ENCODE results near the gene SLC30A4. TPM values are rescaled to one million over a fixed set of nuclear protein-coding genes. Genes with fewer than 3 reads are reported as not detected.

Gene SLC30A4
- total RNA-seq, 1 donor from 2014 or later: 3.9 TPM

DNA sequence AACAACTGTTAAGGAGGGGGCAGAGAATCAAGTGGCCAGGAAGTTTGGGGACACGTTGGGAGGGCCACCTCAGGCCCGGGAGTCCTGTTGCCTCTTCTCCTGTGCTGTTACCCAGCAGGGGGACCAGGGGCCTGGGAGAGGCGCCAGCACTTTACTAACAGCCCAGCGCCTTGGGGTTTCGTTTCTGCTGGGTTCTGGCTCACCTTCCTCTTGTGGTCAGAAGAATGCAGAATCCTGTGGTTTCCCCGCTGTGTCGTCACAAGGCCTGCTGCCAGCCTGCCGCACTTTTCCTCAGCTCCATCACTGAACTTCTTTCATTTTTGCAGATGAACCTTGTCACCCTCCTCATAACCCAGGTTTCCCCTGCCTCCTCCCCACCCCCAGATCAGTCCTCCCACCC, 67.7 kb downstream of the SLC30A4 start:
- H3K27ac Mint-ChIP-seq: peak overlapping the region; percentile 72
- intact Hi-C loops (cut with micrococcal nuclease): loop anchor here (5.0 to 10.0 kb wide), 3 partner anchors 33 to 430 kb away; partner anchors contain the start of gene SORD
- H3K4me3 Mint-ChIP-seq: peak overlapping the region; percentile 58
- H3K27me3 Mint-ChIP-seq: no peaks in the 10 kb centered on the region
- no peaks in the 10 kb centered on the region for H3K9me3 Mint-ChIP-seq
- H3K4me1 Mint-ChIP-seq: peaks cover 44% of the 10 kb centered on the region
- POLR2A ChIA-PET: interaction anchor here (1.0 to 1.3 kb wide), 4 partner anchors 52 to 159 kb away, joined by 3 to 10 read pairs (median 4); partner anchors contain the start of gene BLOC1S6
- ATAC-seq (ENCODE audit: low read depth) (peak; percentile 54), DNase-seq (peak; percentile 32)
- CTCF ChIA-PET: interaction anchor here (1.4 to 6.3 kb wide), 3 partner anchors 25 to 292 kb away, joined by 5 to 79 read pairs (median 8); no protein-coding TSS in a partner anchor
- no peaks in the 10 kb centered on the region for H3K36me3 Mint-ChIP-seq (ENCODE audit: low read depth)
- TF ChIP-seq, protein P1, sequence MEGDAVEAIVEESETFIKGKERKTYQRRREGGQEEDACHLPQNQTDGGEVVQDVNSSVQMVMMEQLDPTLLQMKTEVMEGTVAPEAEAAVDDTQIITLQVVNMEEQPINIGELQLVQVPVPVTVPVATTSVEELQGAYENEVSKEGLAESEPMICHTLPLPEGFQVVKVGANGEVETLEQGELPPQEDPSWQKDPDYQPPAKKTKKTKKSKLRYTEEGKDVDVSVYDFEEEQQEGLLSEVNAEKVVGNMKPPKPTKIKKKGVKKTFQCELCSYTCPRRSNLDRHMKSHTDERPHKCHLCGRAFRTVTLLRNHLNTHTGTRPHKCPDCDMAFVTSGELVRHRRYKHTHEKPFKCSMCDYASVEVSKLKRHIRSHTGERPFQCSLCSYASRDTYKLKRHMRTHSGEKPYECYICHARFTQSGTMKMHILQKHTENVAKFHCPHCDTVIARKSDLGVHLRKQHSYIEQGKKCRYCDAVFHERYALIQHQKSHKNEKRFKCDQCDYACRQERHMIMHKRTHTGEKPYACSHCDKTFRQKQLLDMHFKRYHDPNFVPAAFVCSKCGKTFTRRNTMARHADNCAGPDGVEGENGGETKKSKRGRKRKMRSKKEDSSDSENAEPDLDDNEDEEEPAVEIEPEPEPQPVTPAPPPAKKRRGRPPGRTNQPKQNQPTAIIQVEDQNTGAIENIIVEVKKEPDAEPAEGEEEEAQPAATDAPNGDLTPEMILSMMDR (IDR thresholded peaks at IDR 0.05): no peak

DNA sequence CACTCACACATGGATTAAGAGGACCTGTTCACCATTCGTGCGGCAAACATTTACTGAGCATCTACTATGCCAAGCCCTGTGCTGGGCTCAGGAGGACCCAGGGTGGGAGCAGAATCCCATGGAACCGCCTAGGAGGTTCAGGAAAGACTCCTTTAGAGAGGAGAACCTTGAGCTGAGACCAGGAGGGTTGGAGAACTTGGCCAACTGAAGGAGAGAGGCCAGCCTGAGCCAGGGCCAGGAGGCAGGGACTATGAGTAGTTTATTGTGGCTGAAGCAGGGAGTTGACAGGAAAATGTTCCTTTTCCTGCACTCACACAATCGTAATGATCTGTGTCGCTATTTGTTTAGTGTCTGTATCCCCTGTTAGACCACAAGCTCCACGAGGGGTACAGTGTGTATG, 71.3 kb downstream of the SLC30A4 start:
- H3K4me3 Mint-ChIP-seq: no peak overlapping the region
- no peak for DNase-seq
- TF ChIP-seq, protein P1 (IDR thresholded peaks at IDR 0.05): no peak
- H3K36me3 Mint-ChIP-seq (ENCODE audit: low read depth): no peaks in the 10 kb centered on the region
- ChIA-PET CTCF (interaction anchor here (1.4 kb wide), 1 partner anchor 163 kb away, joined by 5 read pairs; no protein-coding TSS in a partner anchor), POLR2A (no interaction called here)
- H3K27me3 Mint-ChIP-seq: no peaks in the 10 kb centered on the region
- no peak for ATAC-seq (ENCODE audit: low read depth)
- H3K27ac Mint-ChIP-seq: no peak overlapping the region
- intact Hi-C loops (cut with micrococcal nuclease): loop anchor here (10.0 kb wide), 1 partner anchor 426 kb away; the partner anchor contains the start of gene SORD
- H3K9me3 Mint-ChIP-seq: no peaks in the 10 kb centered on the region
- peaks cover 25% of the 10 kb centered on the region for H3K4me1 Mint-ChIP-seq

DNA sequence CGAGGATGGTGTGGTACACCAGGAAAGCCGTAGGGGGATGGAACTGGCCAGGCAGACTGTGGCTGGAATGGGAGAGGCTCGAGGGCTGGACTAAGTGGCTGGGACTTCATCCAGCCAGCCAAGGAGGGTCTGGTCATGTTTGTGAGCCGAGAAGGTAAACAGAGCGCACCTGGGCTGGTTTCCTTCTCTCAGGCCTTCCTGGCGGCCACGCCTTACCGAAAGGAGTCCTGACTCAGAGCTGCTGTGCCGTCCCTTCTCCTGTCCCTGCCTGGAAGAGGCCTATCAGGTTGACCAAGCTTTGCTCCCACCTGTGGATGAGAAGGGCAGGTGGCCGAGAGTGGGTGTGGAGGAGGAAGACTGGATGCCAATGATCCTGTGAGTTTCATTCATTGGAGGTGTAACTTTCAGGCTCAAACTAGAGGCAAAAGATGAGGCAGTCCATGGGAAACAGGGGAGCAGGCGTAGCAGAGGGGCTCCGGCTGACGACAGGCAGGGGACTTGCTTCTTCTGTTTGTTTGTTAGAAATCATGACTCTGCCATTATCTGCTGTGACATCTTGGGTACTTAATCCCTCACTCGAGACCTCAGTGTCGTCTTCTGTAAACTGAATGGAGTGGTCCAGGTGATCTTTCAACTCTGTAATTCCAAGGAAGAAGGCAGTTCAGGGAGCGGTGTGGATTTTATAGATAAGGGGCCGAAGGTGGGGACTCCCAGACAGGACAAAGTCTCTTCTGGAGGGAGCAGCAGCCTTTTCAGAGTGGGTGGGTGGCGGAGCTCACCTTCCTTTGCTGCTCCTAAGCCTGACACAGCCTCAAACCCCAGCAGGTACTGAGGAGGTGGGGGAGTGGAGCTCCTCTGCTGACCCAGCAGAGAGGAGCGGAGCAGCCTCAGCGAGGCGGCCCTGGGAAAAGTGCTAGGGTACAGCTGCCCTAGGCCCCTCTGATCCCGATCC, 72.4 kb downstream of the SLC30A4 start:
- Mint-ChIP-seq H3K9me3 (no peaks in the 10 kb centered on the region), H3K27ac (no peak overlapping the region)

DNA sequence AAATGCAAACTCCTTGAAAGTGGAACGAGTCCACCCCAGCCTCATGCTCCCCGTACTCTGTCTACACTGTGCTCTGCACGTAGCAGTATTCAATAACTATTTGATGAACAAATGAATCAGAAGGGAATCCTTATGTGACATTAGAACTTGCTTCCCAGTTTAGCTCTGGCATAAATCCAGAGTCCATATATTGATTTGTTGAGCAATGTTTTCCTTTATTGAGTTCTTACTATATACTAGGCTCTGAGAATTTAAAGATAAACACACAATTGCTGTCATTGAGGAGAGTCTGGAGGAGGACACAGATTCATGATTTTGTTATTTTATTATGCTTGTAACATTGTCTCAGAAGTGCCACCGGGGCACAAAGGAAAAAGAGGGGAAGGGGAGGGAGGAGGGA, 73.2 kb downstream of the SLC30A4 start:
- POLR2A ChIA-PET: interaction anchor here (0.6 to 1.0 kb wide), 2 partner anchors 11 to 13 kb away, joined by 3 to 9 read pairs; no protein-coding TSS in a partner anchor
- Mint-ChIP-seq H3K9me3 (no peaks in the 10 kb centered on the region), H3K4me3 (no peak overlapping the region), H3K27me3 (peaks cover 4% of the 10 kb centered on the region), H3K4me1 (peaks cover 12% of the 10 kb centered on the region), H3K27ac (no peak overlapping the region), H3K36me3 (ENCODE audit: low read depth) (no peaks in the 10 kb centered on the region)
- intact Hi-C loops (cut with micrococcal nuclease): no loop called here
- CTCF ChIA-PET: no interaction called here
- DNase-seq (no peak), ATAC-seq (ENCODE audit: low read depth) (no peak)
- TF ChIP-seq, protein P1 (IDR thresholded peaks at IDR 0.05): no peak

More for the DNA sequence above, 72.4 kb downstream of the SLC30A4 start:
- no peaks in the 10 kb centered on the region for H3K27me3 Mint-ChIP-seq
- intact Hi-C loops (cut with micrococcal nuclease): loop anchor here (10.0 kb wide), 1 partner anchor 425 kb away; the partner anchor contains the start of gene SORD
- TF ChIP-seq, protein P1 (IDR thresholded peaks at IDR 0.05): no peak
- H3K4me1 Mint-ChIP-seq: peaks cover 20% of the 10 kb centered on the region
- DNase-seq (no peak), ATAC-seq (ENCODE audit: low read depth) (no peak)
- ChIA-PET POLR2A (interaction anchor here (1.0 kb wide), 1 partner anchor 12 kb away, joined by 3 read pairs; no protein-coding TSS in a partner anchor), CTCF (no interaction called here)
- H3K4me3 Mint-ChIP-seq: no peak overlapping the region
- H3K36me3 Mint-ChIP-seq (ENCODE audit: low read depth): no peaks in the 10 kb centered on the region

Measured in activated B cell treated with CpG ODN at 0.5 μM for 24 hours (primary cell).